Stimulated activated CD8-positive, alpha-beta memory T cell treated with anti-CD3 and anti-CD28 coated beads, Interleukin-15, amount 100 ng/mL, for 4 hours (primary cell): Measurements from ENCODE around the gene DHRS4L2.
A peak's percentile ranks its signal among the peaks of the same experiment; 100 is the strongest.
"Not testable (repeated sequence)": the region's sequence is repeated elsewhere in the genome, so short reads cannot be mapped to it uniquely, and the experiment has no call there.

ENCODE experiments used
- DNase-seq, 2 donors: peaks; one replicate each; pipeline ENCODE4 v3.0.0-alpha.2; 2020; ENCODE audit warnings: low read depth in 2 of 2

DHRS4L2 gene

DNA sequence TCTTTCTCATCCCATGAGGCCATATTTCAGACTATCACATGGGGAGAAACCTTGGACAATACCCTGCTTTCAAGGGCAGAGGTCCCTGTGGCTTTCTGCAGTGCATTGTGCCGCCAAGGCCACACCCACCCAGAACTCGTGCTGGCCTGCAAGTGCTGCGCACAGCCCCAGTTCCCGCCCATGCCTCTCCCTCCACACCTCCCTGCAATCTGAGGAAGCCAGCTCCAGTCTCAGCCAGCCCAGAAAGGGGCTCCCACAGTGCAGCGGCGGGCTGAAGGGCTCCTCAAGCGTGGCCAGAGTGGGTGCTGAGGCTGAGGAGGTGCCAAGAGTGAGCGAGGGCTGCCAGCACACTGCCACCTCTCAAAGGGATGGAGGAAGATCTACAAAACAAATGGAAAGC lies 15.6 kb upstream of the DHRS4L2 start:
- DNase-seq, result not testable (repeated sequence)

DNA sequence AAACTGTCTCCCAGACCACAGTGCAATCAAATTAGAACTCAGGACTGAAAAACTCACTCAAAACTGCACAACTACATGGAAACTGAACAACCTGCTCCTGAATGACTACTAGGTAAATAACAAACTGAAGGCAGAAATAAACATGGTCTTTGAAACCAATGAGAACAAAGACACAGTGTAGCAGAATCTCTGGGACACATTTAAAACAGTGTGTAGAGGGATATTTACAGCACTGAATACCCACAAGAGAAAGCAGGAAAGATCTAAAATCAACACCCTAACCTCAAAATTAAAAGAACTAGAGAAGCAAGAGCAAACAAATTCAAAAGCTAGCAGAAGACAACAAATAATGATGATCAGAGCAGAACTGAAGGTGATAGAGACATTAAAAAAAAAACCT lies 14.7 kb upstream of the DHRS4L2 start:
- DNase-seq, result not testable (repeated sequence)

DNA sequence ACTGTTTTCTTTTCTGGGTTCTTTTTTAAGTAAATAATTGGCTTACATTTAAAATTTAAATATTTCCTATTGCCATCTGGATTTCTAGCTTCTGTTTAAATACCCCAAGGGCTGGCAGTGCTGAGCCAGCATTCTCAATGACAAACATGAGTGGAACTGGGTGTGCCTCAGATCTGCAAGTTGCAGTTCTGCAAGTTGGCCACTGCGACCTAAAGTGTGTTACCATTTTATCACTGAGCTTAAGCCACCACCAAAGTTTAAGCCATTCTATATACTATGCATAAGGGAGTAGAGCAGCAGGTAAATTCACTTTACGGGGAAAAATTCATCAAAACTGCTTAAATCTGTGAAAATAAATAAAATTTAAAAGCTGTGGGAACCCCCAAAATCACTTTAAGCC lies 11.5 kb upstream of the DHRS4L2 start:
- not testable (repeated sequence) for DNase-seq

DNA sequence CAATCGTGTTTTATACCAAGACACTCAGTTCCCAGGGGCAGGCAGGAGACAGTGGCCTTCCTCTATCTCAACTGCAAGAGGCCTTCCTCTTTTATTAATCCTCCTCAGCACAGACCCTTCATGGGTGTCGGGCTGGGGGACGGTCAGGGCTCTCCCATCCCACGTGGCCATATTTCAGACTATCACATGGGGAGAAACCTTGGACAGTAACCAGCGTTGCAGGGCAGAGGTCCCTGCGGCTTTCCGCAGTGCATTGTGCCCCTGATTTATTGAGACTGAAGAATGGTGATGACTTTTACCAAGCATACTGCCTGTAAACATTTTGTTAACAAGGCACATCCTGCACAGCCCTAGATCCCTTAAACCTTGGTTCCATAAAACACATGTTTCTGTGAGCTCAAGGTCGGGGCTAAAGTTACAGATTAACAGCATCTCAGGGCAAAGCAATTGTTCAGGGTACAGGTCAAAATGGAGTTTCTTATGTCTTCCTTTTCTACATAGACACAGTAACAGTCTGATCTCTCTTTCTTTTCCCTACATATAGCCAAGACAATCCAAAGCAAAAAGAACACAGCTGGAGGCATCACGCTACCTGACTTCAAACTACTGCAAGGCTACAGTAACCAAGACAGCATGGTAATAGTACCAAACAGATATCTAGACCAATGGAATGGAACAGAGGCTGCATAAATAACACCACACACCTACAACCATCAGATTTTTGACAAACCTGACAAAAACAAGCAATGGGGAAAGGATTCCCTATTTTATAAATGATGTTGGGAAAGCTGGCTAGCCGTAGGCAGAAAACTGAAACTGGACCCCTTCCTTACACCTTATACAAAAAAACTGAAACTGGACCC lies 6.5 kb upstream of the DHRS4L2 start:
- not testable (repeated sequence) for DNase-seq

DNA sequence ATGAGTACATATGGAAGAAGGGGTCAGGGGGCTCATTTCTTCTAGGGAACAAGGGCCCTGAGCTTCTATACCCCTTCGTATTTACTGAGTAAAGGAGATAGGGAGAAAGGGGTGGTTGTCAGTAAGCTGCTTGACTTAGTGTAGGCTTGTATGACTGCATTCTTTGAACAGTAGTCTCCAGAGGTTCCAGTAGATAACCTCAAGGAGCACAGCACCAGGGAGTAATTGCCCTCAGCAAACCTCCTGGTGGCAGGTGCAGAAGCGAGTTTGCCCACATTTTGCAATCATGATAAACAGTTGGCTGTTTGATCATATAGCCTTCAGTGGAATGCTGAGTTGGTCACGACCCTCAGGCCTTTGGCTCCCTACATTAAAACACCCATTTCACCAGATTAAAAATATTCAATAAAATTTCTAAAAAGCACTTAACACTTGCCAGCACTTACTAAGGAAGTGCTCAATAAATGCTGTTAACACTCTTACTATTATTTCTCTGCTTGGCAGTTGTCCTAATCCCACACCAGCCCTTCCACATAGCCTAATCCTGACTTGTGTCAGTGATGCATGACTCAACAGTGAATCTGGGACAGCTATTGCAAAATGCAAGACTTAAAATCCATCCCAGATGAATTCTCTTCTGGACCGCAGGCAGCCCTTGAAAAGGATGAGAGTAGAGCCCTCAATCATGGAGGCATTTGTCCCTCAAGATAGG lies 3.7 kb upstream of the DHRS4L2 start:
- DNase-seq, result no peak

DNA sequence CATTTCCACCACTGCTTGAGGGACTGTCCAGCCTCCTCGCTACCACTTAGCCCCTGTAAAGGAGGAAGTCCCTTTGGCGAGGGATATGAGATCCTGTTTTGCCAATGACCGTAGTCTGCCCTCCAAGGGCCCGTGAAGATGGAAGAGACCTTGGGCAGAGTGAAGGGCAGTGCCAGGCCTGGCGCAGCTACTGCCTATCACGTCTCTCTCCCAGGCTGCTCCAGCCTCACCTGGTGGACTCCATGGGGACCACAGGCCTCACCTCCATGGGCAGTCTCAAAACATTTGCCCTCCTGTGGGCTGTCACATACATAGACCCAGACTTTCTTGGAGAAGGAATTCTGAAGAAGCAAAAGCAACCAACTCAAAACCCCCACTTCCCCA lies 514 bp upstream of the DHRS4L2 start:
- DNase-seq, result not testable (repeated sequence)

DNA sequence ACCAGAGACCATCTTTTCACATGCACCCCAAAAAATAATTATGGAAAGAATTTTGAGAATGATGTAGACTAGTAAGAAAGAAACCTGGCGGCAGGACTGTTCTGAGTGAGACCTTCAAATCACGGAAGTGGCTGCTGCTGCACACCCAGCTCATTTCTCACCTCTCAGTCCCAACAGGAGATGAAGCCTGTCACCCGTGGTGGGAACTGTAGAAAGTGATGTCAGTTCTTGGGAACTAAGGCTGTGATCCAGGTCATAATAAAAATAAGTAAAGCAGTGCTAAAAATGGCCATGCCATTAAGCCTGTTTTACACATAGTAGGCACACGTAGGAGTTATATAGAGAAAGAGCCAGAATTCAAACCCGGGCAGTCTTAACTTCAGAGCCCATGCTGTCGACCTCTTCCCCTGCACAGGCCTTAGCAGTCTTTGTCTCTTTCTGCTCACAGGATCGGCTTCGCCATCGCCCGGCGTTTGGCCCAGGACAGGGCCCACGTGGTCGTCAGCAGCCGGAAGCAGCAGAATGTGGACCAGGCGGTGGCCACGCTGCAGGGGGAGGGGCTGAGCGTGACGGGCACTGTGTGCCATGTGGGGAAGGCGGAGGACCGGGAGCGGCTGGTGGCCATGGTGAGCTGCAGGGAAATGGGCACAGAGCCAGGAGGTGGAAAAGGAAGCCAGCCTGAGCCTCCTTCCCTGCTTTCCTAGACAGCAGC lies 1.2 kb downstream of the DHRS4L2 start:
- DNase-seq, result not testable (repeated sequence)

DNA sequence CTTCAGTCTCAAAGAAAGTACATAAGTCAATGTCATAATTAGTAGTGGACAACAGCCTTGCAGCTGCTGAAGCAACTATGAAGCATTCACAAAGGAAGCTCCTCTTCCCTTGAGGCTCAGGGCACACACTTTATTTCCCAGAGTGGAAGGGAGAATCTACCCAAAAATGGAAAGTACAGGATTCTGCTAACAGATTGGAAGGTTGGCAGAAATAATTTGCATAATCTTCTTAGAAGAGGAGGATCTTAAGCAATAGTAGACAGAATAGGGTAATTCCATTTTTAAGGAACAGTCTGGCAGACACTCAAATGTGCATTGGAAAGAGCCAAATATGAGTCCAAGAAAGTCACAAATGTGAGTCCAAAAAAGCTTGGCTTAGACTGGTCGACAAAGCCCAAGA lies 2.2 kb downstream of the DHRS4L2 start:
- not testable (repeated sequence) for DNase-seq

DNA sequence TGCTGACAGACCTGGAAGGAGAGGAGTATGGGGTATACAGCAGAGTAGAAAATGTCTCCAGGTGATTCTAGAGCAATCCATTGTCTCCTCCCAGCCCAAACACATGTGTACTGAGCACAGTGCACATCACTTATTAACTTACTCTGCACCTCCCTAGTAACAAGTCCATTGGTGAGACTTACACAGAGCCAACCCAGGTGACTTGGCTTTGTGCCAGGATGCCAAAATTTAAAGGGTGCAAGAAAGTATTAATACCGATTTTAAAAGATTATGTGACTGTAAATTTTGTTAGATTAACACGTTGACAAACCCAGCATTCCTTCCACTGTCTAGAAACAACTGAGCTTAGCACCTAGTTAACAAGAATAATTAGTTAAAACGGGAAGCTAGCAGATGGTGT lies 4.3 kb downstream of the DHRS4L2 start:
- DNase-seq, result not testable (repeated sequence)

DNA sequence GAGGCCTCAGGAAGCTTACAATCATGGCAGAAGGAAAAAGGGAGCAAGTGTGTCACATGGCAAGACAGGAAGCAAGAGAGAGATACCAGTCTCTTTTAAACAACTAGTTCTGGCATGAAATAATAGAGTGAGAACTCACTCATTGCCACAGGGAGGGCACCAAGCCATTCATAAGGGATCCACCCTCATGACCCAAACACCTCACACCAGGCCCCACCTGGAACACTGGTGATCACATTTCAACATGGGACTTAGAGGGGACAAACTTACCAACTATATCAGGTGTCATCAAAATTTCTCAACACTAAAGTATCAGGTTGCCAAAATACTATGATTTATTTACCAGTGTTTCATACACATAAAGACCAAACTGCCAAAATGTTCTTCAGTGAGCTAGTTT lies 7.3 kb downstream of the DHRS4L2 start:
- not testable (repeated sequence) for DNase-seq

DNA sequence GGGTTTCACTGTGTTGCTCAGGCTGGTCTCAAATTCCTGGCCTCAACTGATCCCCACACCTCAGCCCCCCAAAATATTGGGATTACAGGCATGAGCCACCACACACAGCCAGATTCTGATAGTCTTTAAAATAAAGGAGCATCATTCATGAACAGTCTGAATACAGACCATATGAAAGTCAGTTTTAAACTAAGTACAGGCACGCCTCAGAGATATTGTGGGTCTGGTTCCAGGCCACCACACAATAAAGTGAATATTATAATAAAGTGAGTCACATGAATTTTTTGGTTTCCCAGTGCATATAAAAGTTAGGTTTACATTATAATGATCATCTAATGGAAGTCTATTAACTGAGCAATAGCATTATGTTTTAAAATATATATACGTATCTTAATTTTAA lies 8.1 kb downstream of the DHRS4L2 start:
- DNase-seq, result not testable (repeated sequence)

DNA sequence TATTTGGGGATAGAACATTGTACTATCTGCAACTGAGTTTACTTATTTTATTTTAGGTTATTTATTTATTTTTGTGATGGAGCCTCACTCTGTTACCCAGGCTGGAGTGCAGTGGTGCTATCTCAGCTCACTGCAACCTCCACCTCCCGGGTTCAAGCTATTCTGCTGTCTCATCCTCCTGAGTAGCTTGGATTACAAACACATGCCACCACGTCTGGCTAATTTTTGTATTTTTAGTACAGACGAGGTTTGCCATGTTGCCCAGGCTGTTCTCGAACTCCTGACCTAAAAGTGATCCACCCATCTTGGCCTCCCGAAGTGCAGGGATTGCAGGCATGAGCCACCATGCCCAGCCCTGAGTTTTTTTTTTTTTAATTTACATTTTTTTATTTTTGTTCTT lies 10.9 kb downstream of the DHRS4L2 start:
- not testable (repeated sequence) for DNase-seq

DNA sequence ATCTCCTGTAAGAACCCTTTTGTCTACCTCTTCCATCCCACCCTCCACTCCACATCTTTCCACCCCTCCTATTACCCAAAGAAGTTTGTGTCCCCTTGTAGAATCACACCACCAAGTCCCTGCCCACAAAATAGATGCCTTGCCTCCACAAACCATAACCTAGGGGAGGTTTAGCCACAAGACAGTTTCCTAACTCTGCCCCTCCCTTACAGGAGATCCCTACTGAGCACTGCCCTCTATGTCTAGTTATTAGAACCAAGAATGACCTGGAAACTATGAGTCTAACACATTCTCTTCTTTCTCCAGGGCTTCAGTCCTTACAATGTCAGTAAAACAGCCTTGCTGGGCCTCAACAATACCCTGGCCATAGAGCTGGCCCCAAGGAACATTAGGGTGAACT lies 12.3 kb downstream of the DHRS4L2 start:
- DNase-seq, result not testable (repeated sequence)

DNA sequence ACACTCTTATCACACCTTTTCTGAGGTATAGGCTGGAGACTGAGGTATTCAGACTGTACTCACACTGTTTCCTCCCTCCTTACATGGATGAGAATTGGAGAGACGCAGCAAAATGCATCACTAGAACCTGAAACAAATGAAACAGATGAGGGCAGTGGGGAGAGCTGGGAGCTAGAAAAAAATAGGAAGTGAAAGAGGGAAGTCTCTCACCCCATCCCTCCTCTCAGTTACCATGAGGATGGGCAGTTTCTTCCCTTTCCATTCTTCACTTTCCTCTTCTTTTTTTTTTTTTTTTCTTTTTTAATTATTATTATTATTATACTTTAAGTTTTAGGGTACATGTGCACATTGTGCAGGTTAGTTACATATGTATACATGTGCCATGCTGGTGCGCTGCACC lies 12.9 kb downstream of the DHRS4L2 start:
- DNase-seq, result not testable (repeated sequence)

DNA sequence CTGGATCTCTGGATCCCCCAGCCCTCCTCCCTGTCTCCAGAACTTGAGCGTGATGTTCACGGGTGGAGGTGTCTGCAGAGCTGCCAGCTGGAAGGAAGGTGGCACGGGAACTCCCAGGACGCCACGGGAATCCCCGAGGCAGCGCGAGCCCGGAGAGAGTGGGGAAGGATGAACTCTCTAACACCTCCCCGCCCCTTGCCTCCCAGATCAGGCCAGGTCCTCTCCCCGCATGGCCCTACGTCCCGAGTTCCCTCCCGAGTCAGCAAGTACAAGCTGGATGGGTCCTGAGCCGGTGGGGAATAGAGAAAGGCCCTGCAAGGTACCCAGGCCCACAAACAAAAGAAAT lies 17.7 kb downstream of the DHRS4L2 start:
- DNase-seq, result not testable (repeated sequence)

DNA sequence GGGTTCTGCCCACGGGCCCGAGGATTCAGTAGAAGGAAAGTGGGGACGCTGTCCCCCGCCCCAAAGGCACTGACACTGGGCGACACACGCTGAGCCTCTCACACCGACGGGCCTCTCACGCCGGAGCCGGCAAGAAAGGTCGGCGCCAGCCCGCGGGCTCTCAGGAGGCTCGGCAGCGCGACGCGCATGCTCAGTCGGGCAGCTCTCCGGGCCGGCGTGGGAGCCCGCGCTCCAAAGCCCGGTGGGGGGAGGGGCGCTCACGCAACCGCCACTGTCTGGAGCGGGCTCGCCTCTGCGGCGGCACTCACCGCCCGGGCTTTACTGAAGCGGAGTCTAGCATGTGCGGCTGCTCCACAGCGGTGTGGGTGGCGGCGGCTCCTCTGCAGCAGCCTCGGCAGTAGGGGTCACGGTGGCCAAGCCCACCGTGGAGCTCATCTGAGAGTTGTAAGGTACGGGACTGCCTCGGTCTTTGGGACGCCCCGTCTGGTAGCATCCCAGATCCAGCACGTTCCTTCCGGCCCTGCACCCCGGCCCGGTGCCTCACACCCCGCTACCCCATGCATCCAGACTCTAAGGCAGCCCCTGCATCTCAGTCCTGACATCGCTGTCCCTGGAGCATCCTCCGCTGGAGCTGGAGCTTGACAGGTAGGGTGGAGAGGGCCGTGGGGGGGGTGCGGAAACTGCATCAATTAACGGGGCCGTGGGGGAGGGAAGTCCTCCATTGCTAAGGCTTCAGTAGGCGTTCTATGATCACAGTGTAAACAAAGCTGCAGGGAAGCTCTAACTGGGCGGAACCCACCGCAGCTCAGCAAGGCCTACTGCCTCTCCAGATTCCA lies 18.3 kb downstream of the DHRS4L2 start:
- DNase-seq, result peak; percentile 30 to 45

DNA sequence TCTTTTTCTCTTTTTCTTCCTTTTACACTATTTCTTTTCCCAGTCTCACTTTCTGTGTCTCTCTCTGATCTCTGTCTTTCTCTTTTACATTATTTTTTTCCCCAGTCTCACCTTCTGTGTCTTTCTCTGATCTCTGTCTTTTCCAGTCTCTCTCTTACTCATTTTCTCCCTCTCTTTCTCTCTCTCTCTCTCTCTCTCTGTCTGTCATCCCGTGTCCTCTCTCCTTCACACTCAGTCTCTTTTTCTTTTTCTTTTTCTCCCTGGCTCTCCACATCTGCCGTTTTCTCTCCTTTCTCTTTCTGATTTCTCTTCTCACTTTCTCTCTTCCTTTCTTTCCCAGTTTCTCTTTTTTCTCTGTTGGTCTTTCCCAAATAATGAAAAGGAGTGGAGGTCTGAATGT lies 22.3 kb downstream of the DHRS4L2 start:
- no peak for DNase-seq

DNA sequence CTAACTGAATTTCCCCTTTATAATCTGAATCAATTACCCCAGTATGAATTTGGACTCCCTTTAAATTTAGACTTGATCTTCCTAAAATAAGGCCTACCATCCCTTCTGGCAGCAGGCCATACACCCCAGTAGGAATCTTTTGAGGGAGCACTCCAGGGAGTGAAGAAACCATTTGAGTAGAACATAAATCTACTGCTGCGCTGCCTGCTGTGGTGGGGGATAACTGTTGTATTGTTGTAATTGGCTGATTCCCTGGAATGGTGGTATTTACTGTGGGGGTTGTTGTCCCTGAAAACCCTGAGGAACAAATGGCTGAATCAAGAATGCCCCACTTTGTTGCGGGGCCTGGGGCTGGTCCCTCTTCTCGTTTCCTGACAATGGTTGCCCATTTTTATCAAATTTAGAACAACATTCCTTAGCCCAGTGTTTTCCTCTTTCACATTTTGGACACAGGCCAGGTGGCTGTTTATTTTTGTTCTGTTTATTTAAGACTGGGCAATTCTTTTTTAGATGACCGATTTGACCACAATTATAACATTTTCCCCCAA lies 24.1 kb downstream of the DHRS4L2 start:
- not testable (repeated sequence) for DNase-seq

DNA sequence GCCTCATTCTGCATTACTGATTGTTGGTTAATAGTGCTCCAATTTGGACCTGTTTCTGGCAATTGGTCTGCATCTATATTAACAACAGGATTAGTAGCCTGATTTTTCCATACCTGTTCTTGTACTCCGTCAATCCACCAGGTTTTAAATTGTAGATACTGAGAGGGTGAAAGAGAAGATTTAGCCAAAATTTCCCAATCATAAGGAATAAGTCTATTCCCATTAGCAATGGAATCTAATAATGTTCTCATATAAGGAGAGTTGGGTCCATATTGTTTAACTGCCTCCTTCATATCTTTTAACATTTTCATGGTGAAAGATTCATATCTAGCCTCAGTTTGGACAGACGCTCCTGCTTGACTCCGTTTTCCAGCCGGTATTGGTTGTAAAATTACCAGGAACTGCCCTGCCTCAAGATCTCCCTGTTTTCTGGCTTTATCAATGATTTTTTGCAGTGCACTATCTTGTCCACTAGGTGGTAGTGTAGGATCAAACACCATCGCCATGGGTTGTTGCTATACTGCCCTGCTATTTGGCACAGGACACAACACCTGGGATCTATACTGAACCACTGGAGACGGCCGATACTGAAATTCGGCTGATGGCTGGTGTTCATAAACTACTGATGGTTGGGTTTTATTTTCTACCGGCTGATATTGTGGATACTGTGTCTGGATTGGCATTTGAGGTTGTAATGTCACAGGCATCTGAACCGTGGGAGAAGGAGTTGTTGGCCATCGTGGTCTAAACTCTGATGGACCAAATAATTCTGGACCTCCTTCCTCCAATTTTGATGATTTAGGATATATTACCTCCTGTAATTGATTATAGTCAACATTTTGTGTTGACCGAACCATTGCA lies 25.2 kb downstream of the DHRS4L2 start:
- DNase-seq, result peak in 1 of 2 donors; percentile 17

DNA sequence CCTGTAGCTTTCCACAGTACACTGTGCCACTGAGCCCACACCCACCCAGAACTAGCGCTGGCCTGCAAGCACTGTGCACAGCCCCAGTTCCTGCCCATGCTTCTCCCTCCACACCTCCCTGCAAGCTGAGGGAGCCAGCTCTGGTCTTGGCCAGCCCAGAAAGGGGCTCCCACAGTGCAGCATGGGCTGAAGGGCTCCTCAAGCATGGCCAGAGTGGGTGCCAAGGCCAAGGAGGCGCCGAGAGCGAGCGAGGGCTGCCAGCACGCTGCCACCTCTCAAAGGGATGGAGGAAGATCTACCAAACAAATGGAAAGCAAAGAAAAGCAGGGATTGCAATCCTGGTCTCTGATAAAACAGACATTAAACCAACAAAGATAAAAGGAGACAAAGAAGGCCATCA lies 27.0 kb downstream of the DHRS4L2 start:
- DNase-seq, result not testable (repeated sequence)
